Measurements from ENCODE around the gene ACVR1.

Gene ACVR1

GRCh38 chr2:157876066-157876785 is at the start of gene ACVR1:
TSS of gene ACVR1 (minus strand) at chr2:157876330. CDS start at chr2:157799493, 76,837 bp downstream.
- peak; percentile 91 for DNase-seq

GRCh38 chr2:157925071-157925470 is 48.9 kb upstream of the ACVR1 start:
- DNase-seq, result no peak

- DNase-seq, result no peak
These were observed 47.6 kb upstream of the ACVR1 start for GRCh38 chr2:157923598-157924217.

- DNase-seq, result no peak
These were observed 46.7 kb upstream of the ACVR1 start for GRCh38 chr2:157922815-157923214.

- DNase-seq, result no peak
These were observed 46.2 kb upstream of the ACVR1 start for GRCh38 chr2:157922336-157922735.

- no peak for DNase-seq
These were observed 44.6 kb upstream of the ACVR1 start for GRCh38 chr2:157920736-157921135.

- peak; percentile 34 for DNase-seq
These were observed 43.1 kb upstream of the ACVR1 start for GRCh38 chr2:157919181-157919580.

- DNase-seq, result no peak
These were observed 42.2 kb upstream of the ACVR1 start for GRCh38 chr2:157918319-157918718.

GRCh38 chr2:157911750-157912149 is 35.6 kb upstream of the ACVR1 start:
- no peak for DNase-seq

GRCh38 chr2:157911246-157911645 is 35.1 kb upstream of the ACVR1 start:
- DNase-seq, result no peak

- no peak for DNase-seq
These were observed 29.0 kb upstream of the ACVR1 start for GRCh38 chr2:157905092-157905491.

GRCh38 chr2:157903626-157904025 is 27.5 kb upstream of the ACVR1 start:
- no peak for DNase-seq

GRCh38 chr2:157903151-157903550 is 27.0 kb upstream of the ACVR1 start:
- DNase-seq, result no peak

- no peak for DNase-seq
These were observed 26.6 kb upstream of the ACVR1 start for GRCh38 chr2:157902692-157903091.

- no peak for DNase-seq
These were observed 25.2 kb upstream of the ACVR1 start for GRCh38 chr2:157901325-157901724.

GRCh38 chr2:157900684-157901083 is 24.6 kb upstream of the ACVR1 start:
- no peak for DNase-seq

GRCh38 chr2:157900203-157900602 is 24.1 kb upstream of the ACVR1 start:
- no peak for DNase-seq

GRCh38 chr2:157899125-157899839 is 23.2 kb upstream of the ACVR1 start:
- no peak for DNase-seq

GRCh38 chr2:157898591-157898996 is 22.5 kb upstream of the ACVR1 start:
- no peak for DNase-seq

- DNase-seq, result no peak
These were observed 21.2 kb upstream of the ACVR1 start for GRCh38 chr2:157897106-157897971.

GRCh38 chr2:157895531-157895930 is 19.4 kb upstream of the ACVR1 start:
- DNase-seq, result no peak

- no peak for DNase-seq
These were observed 18.7 kb upstream of the ACVR1 start for GRCh38 chr2:157894694-157895435.
